Activated CD8-positive, alpha-beta memory T cell treated with anti-CD3 and anti-CD28 coated beads for 48 hours (primary cell): ENCODE measurements around the gene NSUN4.
"Not testable (repeated sequence)": the region's sequence is repeated elsewhere in the genome, so short reads cannot be mapped to it uniquely, and the experiment has no call there.

Source experiments
- DNase-seq, 3 experiments: peaks; one replicate each; pipeline ENCODE4 v3.0.0-alpha.2; 2020; ENCODE audit warnings: low read depth in 2 of 3, low spot score in 2 of 3

The NSUN4 gene

GRCh38 chr1:46325285-46326076 is 15.1 kb upstream of the NSUN4 start:
- DNase-seq, result not testable (repeated sequence)

- DNase-seq, result not testable (repeated sequence)
Observed at GRCh38 chr1:46328182-46328581, 12.4 kb upstream of the NSUN4 start.

- not testable (repeated sequence) for DNase-seq
Observed at GRCh38 chr1:46329807-46330206, 10.8 kb upstream of the NSUN4 start.

- DNase-seq, result not testable (repeated sequence)
Observed at GRCh38 chr1:46330381-46330780, 10.2 kb upstream of the NSUN4 start.

GRCh38 chr1:46331786-46332540 is 8.6 kb upstream of the NSUN4 start:
- DNase-seq, result not testable (repeated sequence)

GRCh38 chr1:46333300-46334029 is 7.1 kb upstream of the NSUN4 start:
- no peak for DNase-seq

GRCh38 chr1:46334030-46334384 is 6.6 kb upstream of the NSUN4 start:
- no peak for DNase-seq

GRCh38 chr1:46335081-46335480 is 5.5 kb upstream of the NSUN4 start:
- no peak for DNase-seq

- DNase-seq, result not testable (repeated sequence)
Observed at GRCh38 chr1:46337409-46337808, 3.2 kb upstream of the NSUN4 start.

- no peak for DNase-seq
Observed at GRCh38 chr1:46341222-46342083, 846 bp downstream of the NSUN4 start.

- DNase-seq, result no peak
Observed at GRCh38 chr1:46342084-46342656, 1.6 kb downstream of the NSUN4 start.

- no peak for DNase-seq
Observed at GRCh38 chr1:46342677-46343350, 2.2 kb downstream of the NSUN4 start.

- no peak for DNase-seq
Observed at GRCh38 chr1:46343351-46343695, 2.7 kb downstream of the NSUN4 start.

GRCh38 chr1:46343705-46344104 is 3.1 kb downstream of the NSUN4 start:
- DNase-seq, result no peak

- DNase-seq, result no peak
Observed at GRCh38 chr1:46344481-46344880, 3.9 kb downstream of the NSUN4 start.

GRCh38 chr1:46345281-46345680 is 4.7 kb downstream of the NSUN4 start:
- no peak for DNase-seq

- DNase-seq, result no peak
Observed at GRCh38 chr1:46352363-46352762, 11.8 kb downstream of the NSUN4 start.

GRCh38 chr1:46355920-46356319 is 15.3 kb downstream of the NSUN4 start:
- not testable (repeated sequence) for DNase-seq

- DNase-seq, result no peak
Observed at GRCh38 chr1:46362158-46362557, 21.6 kb downstream of the NSUN4 start.

GRCh38 chr1:46363121-46363520 is 22.5 kb downstream of the NSUN4 start:
- DNase-seq, result no peak
